Omental fat pad (tissue), 4 donors: Measurements from ENCODE around the gene LYPD8. TPM values are rescaled to one million over a fixed set of nuclear protein-coding genes. Genes with fewer than 3 reads are reported as not detected.
"Not testable (repeated sequence)": the region's sequence is repeated elsewhere in the genome, so short reads cannot be mapped to it uniquely, and the experiment has no call there.

Source experiments
- ATAC-seq: fragments of 150-250 bp; one replicate; pipeline ENCODE4 v1.9.1; 2016; ENCODE audit warnings: mild to moderate bottlenecking, moderate library complexity; ENCODE audit not compliant: low FRiP score
- DNase-seq: peaks from one replicate; pipeline ENCODE4 v3.0.0-alpha.2; 2019; ENCODE audit warnings: low spot score
- total RNA-seq, 4 donors: library from RNA; depleted of rRNA; stranded (reverse); fragments of >200 nt; gene quantifications; one replicate each; pipeline ENCODE4 v1.1.0, GENCODE V29; 2016
- TF ChIP-seq, protein P1 (sequence below), 3 donors: fragments of 450-650 bp; IDR thresholded peaks; one replicate each; pipeline ENCODE4 v1.5.1; 2016 to 2017; ENCODE audit warnings: antibody characterized with exemption in 3 of 3, mild to moderate bottlenecking in 3 of 3, moderate library complexity in 2 of 3

LYPD8 gene
- total RNA-seq, 4 donors from 2014 or later: not detected

DNA sequence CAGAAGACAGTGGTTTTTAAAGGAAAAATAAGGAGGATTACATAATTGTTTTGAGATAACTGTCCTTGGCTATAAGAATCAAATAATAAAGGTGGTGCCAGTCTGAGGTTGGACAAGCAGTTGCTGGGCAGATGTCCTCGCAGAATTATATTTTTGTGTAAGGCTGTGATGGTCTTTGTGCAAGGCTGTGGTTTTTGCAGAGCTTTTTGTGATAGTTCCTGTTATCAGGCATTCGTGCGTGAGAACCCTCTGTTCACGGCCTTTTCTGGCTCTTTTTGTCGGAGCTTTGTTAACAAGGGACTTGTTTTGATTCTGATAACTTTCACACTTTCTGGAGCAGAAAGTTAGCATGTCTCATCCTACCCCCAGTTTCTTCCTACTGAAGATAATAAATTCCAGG is 36.8 kb upstream of the LYPD8 start:
- DNase-seq (no peak), ATAC-seq (no peak)
- TF ChIP-seq, protein P1, sequence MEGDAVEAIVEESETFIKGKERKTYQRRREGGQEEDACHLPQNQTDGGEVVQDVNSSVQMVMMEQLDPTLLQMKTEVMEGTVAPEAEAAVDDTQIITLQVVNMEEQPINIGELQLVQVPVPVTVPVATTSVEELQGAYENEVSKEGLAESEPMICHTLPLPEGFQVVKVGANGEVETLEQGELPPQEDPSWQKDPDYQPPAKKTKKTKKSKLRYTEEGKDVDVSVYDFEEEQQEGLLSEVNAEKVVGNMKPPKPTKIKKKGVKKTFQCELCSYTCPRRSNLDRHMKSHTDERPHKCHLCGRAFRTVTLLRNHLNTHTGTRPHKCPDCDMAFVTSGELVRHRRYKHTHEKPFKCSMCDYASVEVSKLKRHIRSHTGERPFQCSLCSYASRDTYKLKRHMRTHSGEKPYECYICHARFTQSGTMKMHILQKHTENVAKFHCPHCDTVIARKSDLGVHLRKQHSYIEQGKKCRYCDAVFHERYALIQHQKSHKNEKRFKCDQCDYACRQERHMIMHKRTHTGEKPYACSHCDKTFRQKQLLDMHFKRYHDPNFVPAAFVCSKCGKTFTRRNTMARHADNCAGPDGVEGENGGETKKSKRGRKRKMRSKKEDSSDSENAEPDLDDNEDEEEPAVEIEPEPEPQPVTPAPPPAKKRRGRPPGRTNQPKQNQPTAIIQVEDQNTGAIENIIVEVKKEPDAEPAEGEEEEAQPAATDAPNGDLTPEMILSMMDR (IDR thresholded peaks at IDR 0.05): no peak

GRCh38 chr1:248791010-248791409 is 35.5 kb upstream of the LYPD8 start:
- TF ChIP-seq, protein P1 (IDR thresholded peaks at IDR 0.05): no peak
- ATAC-seq (no peak), DNase-seq (no peak)

DNA sequence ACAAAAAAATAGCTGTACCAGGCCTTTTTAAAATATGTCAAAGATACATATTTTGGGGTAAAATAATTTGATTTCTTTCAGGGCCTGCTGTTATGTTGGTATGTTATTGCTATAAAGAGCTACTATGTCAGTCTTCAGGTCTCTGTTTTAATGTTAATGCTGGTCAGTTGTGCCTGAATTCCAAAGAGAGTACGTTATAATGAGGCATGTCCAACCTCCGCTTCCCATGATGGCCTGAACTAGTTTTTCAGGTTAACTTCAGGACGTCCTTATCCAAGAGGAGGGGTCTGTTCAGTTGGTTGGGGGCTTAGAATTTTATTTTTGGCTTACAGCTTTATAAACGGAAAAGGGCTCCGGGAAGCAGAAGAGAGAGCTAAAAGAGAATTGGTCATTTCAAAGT is 34.9 kb upstream of the LYPD8 start:
- ATAC-seq (no peak), DNase-seq (no peak)
- TF ChIP-seq, protein P1 (IDR thresholded peaks at IDR 0.05): no peak

GRCh38 chr1:248789337-248789736 is 33.8 kb upstream of the LYPD8 start:
- ATAC-seq, DNase-seq: not testable (repeated sequence)

DNA sequence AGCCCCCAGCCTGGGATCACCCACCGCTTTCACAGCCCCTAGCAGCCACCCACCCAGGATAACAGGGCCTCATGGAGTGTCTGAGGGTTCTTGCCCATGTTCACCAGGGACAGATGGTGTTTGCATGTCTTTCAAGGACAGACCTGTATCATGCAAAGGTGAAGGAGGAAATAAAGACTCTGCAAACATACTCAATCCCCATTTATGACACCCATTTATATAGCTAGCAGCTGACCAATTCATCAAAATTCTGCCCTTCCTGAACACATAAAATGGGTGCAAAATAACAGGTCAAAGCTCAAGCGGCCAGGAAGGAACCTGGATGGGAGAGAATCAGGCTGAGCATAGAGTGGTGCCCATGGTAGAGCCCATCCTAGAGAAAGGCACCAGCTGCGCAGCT is 32.8 kb upstream of the LYPD8 start:
- DNase-seq (no peak), ATAC-seq (no peak)
- TF ChIP-seq, protein P1 (IDR thresholded peaks at IDR 0.05): no peak

DNA sequence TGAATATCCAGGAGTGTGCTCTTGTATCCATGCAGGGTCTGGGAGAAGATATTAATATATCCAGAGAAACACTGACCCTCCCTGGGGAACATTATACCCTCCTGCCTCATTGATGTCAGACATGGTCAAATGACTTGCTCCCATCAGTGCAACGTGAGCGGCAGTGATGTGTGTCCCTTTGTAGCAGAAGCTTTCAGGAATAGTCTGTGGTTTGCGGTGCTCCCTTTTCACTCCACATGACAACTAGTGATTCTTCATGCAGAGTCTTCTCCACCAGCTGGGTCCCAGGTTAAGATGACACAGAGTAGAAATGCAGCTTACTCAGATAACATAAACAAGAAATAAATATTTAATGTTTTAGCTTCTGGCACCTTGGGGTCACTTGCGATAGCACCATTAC is 31.9 kb upstream of the LYPD8 start:
- DNase-seq: no peak
- TF ChIP-seq, protein P1 (IDR thresholded peaks at IDR 0.05): no peak
- no peak for ATAC-seq

DNA sequence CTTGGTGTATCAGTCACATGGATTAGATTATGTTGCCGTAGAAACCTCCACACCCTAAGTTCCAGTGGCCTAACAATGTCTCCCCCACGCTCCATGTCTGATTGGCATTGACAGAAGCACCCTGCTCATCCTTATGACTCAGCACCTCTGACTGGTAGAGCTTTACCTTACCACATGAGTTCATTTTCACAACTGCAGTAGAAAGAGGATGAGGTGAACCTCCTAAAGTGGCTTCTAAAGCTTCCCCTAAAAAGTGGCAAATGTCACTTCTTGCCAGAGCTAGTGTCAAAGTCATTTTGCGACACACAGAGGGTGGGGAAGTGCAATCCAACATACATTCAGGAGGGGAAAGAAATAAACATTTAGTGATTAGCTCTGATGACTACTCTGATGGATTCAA is 30.6 kb upstream of the LYPD8 start:
- TF ChIP-seq, protein P1 (IDR thresholded peaks at IDR 0.05): no peak
- ATAC-seq: no peak

DNA sequence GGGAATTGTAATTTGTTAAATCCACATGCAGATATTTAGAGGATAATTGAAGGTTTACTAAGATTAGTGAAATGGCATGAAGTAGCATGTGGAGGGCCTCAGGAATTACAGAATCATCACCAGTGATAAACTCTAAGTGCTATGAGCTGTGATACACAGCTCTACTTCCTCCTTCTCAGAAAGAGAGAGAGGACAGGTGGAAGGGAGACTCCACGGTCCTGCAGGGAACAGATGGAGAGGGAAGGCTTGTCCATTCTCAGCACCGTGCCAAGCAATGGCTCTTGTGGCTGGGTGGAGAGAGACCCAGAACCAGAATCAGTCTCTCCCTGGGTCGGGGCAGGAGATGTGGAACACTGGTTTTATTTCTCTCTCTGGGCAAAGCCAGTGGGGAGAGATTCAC is 27.8 kb upstream of the LYPD8 start:
- TF ChIP-seq, protein P1 (IDR thresholded peaks at IDR 0.05): no peak
- DNase-seq: no peak
- no peak for ATAC-seq

More for the DNA sequence above, 30.6 kb upstream of the LYPD8 start:
- DNase-seq: no peak
